Astrocyte of the spinal cord (primary cell): Measurements from ENCODE around the gene LCN15.
"Not testable (repeated sequence)": the region's sequence is repeated elsewhere in the genome, so short reads cannot be mapped to it uniquely, and the experiment has no call there.

Source experiments
- DNase-seq: peaks from one replicate; pipeline ENCODE4 v3.0.0; 2011; ENCODE audit warnings: low read depth, low spot score
- H3K4me3 ChIP-seq: 2 replicates; pipeline ENCODE4 v1.5.1; 2011; ENCODE audit warnings: low read depth, mild to moderate bottlenecking, low read length, moderate library complexity
- in situ Hi-C: cut with HindIII; loops from 2 replicates; pipeline ENCODE4 v1.10.0; 2017; ENCODE audit warnings: low sequenced_read_pairs
- TF ChIP-seq, protein P1 (sequence below): IDR thresholded peaks from 2 replicates; pipeline ENCODE4 v1.5.1; 2012; ENCODE audit warnings: low read depth, mild to moderate bottlenecking, low read length, inconsistent platforms

LCN15 gene

DNA sequence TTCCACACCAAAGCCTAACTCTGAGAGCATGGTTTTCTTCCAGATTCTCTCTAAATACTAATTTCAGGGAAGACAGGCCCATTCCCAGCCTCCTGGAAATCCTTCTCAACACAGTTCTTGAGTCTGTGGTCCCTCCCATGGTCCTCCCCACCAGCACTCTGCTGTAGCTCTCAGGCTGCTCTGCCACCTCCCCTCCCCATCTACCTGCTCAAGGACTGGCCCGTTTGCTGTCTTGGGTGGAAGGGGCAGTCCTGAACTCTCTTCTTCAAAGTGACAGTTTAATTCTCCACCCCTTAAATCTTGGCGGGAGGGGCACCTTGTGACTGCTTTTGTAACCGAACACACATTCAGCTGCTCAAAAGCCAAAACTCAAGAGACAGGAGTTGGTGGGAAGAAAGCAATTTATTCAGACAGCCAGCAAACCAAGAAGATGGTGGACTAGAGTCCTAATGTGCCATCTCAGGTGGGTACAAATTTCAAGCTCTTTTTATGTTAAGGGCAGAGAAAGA is 7.6 kb upstream of the LCN15 start:
- H3K4me3 ChIP-seq, result no peak overlapping the region
- DNase-seq, result no peak
- TF ChIP-seq, protein P1, sequence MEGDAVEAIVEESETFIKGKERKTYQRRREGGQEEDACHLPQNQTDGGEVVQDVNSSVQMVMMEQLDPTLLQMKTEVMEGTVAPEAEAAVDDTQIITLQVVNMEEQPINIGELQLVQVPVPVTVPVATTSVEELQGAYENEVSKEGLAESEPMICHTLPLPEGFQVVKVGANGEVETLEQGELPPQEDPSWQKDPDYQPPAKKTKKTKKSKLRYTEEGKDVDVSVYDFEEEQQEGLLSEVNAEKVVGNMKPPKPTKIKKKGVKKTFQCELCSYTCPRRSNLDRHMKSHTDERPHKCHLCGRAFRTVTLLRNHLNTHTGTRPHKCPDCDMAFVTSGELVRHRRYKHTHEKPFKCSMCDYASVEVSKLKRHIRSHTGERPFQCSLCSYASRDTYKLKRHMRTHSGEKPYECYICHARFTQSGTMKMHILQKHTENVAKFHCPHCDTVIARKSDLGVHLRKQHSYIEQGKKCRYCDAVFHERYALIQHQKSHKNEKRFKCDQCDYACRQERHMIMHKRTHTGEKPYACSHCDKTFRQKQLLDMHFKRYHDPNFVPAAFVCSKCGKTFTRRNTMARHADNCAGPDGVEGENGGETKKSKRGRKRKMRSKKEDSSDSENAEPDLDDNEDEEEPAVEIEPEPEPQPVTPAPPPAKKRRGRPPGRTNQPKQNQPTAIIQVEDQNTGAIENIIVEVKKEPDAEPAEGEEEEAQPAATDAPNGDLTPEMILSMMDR, result no peak
- in situ Hi-C loops, result no loop called here

DNA sequence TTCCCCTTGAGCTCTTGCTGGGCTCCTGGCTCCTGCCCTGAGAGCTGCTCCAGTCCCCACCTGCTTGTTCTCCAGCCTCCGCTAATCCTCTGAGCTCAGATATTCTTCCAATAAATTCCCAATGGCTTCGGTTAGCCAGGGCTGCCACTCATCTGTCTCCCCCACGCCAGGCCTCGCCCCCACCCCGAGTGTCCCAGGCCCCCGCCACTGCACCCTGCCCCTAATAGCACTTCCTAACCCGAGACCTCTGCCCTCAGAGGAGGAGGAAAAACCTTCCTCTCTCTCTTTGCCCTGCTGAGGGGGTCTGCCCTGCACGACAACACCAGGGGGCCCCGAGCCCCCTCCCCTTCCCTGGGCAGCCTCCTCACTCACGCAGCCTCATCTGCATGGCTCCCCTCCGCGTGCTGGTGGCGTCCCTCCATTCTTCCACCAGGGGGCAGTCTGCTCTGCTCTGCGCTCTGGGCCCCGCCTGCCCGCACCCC is 5.4 kb upstream of the LCN15 start:
- H3K4me3 ChIP-seq, result no peak overlapping the region
- TF ChIP-seq, protein P1, result peak; percentile 61
- in situ Hi-C loops, result no loop called here
- DNase-seq, result no peak

DNA sequence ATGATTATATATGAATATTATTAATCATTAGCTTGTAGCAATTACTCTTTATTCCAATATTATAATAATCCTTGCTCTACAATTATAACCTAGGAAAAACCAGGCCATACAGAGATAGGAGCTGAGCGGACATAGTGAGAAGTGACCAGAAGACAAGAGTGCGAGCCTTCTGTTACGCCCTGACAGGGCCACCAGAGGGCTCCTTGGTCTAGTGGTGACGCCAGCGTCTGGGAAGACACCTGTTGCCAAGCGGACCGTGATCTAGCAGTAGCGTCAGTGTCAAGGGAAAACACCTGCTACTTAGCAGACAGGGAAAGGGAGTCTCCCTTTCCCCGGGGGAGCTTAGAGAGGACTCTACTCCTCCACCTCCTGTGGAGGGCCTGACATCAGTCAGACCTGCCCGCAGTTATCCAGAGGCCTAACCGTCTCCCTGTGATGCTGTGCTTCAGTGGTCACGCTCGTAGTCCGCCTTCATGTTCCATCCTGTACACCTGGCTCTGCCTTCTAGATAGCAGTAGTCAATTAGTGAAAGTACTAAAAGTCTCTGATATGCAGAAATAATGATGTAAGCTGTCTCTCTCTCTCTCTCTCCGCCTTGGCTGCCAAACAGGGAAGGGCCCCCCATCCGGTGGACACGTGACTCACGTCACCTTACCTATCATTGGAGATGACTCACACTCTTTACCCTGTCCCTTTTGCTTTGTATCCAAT is 2.2 kb upstream of the LCN15 start:
- DNase-seq, H3K4me3 ChIP-seq, in situ Hi-C loops: not testable (repeated sequence)
- TF ChIP-seq, protein P1, result peak; percentile 19

DNA sequence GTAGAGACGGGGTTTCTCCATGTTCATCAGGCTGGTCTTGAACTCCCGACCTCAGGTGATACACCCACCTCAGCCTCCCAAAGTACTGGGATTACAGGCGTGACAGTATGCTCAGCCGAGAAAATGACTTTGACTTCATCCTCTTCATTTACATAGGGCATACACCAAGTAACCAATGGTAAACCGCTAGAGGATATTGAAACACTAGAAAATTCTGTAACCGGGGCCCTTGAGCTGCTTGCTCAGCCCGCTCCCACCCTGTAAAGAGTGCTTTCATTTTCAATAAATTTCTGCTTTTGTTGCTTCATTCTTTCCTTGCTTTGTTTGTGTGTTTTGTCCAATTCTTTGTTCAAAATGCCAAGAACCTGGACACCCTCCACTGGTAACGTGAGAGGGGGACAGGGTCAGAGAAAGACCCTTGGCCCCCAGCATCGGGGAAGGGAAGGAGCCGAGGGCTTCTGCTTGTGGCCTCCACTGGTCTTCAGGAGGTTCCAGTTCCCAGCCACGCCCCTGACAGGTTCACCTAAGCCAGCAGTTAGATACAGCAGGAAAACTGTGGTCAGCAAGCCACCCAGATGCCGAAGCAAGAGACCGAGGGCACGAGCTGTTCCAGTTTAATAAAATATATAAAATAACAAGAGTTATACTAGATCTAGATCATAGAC is 1.6 kb upstream of the LCN15 start:
- H3K4me3 ChIP-seq, in situ Hi-C loops, DNase-seq: not testable (repeated sequence)

DNA sequence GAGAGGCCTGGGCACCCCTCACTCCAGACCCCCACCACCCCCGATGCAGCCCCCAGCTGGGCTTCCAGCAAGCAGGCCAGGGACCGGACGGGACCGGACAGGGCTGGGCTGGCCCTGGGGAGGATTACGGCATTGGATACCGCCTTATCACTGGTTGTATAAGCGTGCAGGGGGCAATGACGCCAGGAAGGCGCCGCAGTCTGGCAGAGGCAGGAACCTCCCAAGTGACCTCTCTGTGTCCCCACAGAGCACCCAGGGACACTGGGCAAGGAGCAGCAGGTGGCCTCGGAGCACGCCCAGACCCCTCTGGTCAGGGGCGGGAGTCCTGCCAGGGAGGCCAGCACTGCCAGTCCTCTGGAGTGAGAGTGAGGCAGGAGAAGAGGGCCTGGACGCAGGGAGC is 723 bp upstream of the LCN15 start:
- in situ Hi-C loops, result no loop called here
- H3K4me3 ChIP-seq, result no peak overlapping the region
- TF ChIP-seq, protein P1, result no peak
- no peak for DNase-seq

DNA sequence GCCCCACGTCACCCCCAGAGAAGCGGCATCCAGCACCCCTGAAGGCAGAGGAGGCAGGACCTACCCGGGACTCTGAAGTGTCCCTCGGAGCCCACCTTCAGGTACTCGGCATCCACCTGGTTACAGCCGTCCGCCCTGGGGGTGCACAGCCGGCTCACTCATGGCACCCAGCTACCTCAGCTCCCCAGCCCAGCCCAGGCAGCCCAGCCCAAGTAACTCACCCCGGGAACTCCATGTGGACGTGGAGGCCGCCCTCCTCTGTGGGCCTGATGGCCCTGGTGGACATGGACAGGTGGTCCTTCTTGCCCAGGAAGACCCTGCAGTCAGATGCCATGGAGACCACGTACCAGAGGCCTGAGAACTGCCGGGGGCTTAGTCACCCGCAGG is 676 bp downstream of the LCN15 start:
- in situ Hi-C loops, result no loop called here
- TF ChIP-seq, protein P1, result no peak
- no peak overlapping the region for H3K4me3 ChIP-seq
- DNase-seq, result no peak
